Measurements from ENCODE around the gene GDF3.

GRCh38 chr12:7681535-7681934, 14.0 kb downstream of the GDF3 start:
- no peak for TF ChIP-seq POLR2A (IDR thresholded peaks at IDR 0.05)
- TF ChIP-seq, protein P1, sequence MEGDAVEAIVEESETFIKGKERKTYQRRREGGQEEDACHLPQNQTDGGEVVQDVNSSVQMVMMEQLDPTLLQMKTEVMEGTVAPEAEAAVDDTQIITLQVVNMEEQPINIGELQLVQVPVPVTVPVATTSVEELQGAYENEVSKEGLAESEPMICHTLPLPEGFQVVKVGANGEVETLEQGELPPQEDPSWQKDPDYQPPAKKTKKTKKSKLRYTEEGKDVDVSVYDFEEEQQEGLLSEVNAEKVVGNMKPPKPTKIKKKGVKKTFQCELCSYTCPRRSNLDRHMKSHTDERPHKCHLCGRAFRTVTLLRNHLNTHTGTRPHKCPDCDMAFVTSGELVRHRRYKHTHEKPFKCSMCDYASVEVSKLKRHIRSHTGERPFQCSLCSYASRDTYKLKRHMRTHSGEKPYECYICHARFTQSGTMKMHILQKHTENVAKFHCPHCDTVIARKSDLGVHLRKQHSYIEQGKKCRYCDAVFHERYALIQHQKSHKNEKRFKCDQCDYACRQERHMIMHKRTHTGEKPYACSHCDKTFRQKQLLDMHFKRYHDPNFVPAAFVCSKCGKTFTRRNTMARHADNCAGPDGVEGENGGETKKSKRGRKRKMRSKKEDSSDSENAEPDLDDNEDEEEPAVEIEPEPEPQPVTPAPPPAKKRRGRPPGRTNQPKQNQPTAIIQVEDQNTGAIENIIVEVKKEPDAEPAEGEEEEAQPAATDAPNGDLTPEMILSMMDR (IDR thresholded peaks at IDR 0.05): no peak
- TF ChIP-seq POLR2AphosphoS5 (IDR thresholded peaks at IDR 0.05): no peak
- no peak for TF ChIP-seq EP300 (IDR thresholded peaks at IDR 0.05)

Data from stomach (tissue), 4 donors.